OCI-LY1 (cell line): ENCODE results near the gene LMOD3.

ENCODE experiments used
- H2AFZ ChIP-seq: fragments of 200-600 bp; sonication (generic), shearing (Covaris generic); 2 replicates; pipeline ENCODE4 v1.6.0; 2014; ENCODE audit warnings: antibody characterized with exemption, mild to moderate bottlenecking, low read length
- H3F3A ChIP-seq: fragments of 200-600 bp; sonication (generic), shearing (Covaris generic); 2 replicates; pipeline ENCODE4 v1.6.0; 2014; ENCODE audit warnings: mild to moderate bottlenecking, antibody characterized with exemption, low read length, moderate library complexity; ENCODE audit not compliant: insufficient read depth
- H3K27ac ChIP-seq: fragments of 200-600 bp; sonication (generic); 2 replicates; pipeline ENCODE4 v1.5.1; 2014; ENCODE audit warnings: low read length, mixed run types, mild to moderate bottlenecking, low read depth; ENCODE audit not compliant: poor library complexity, severe bottlenecking
- H3K27me3 ChIP-seq: fragments of 200-600 bp; sonication (generic); 2 replicates; pipeline ENCODE4 v1.6.0; 2014; ENCODE audit warnings: antibody characterized with exemption, mild to moderate bottlenecking, low read length, moderate library complexity; ENCODE audit not compliant: insufficient read depth
- H3K36me3 ChIP-seq: fragments of 200-600 bp; sonication (generic); 2 replicates; pipeline ENCODE4 v1.6.1; 2014; ENCODE audit warnings: mild to moderate bottlenecking, antibody characterized with exemption, low read length, moderate library complexity, mixed read lengths; ENCODE audit not compliant: insufficient read depth
- H3K4me1 ChIP-seq: fragments of 200-600 bp; sonication (generic); 2 replicates; pipeline ENCODE4 v1.5.1; 2014; ENCODE audit warnings: mild to moderate bottlenecking, low read length, moderate library complexity; ENCODE audit not compliant: insufficient read depth, severe bottlenecking
- H3K4me2 ChIP-seq: fragments of 200-600 bp; sonication (generic), shearing (Covaris generic); 2 replicates; pipeline ENCODE4 v1.6.1; 2014; ENCODE audit warnings: low read length
- H3K4me3 ChIP-seq: fragments of 200-600 bp; sonication (generic); 2 replicates; pipeline ENCODE4 v1.5.1; 2014; ENCODE audit warnings: low read length, low read depth, mild to moderate bottlenecking, mixed read lengths; ENCODE audit not compliant: poor library complexity, severe bottlenecking
- H3K79me2 ChIP-seq: fragments of 200-600 bp; shearing (Covaris generic); 2 replicates; pipeline ENCODE4 v1.6.1; 2016; ENCODE audit warnings: mixed run types, low read length, mixed read lengths; ENCODE audit not compliant: insufficient read depth
- H3K9ac ChIP-seq: fragments of 200-600 bp; sonication (generic), shearing (Covaris generic); 2 replicates; pipeline ENCODE4 v1.6.1; 2014; ENCODE audit warnings: mild to moderate bottlenecking, low read length, mixed read lengths
- H3K9me2 ChIP-seq: fragments of 200-600 bp; sonication (generic), shearing (Covaris generic); 2 replicates; pipeline ENCODE4 v1.6.1; 2014; ENCODE audit warnings: low read depth, mild to moderate bottlenecking, low read length, mixed read lengths
- H3K9me3 ChIP-seq: fragments of 200-600 bp; shearing (Covaris generic); 2 replicates; pipeline ENCODE4 v1.6.1; 2014; ENCODE audit warnings: low read length, mixed read lengths
- H4K20me1 ChIP-seq: fragments of 200-600 bp; sonication (generic), shearing (Covaris generic); 2 replicates; pipeline ENCODE4 v1.6.0; 2016; ENCODE audit warnings: mild to moderate bottlenecking, low read length; ENCODE audit not compliant: insufficient read depth
- CTCF ChIP-seq: fragments of 200-600 bp; sonication (generic), shearing (Covaris generic); IDR thresholded peaks from 2 replicates; pipeline ENCODE4 v1.5.1; 2017; ENCODE audit warnings: mild to moderate bottlenecking, antibody characterized with exemption, low read length, moderate library complexity, mixed read lengths
- EZH2 ChIP-seq: fragments of 200-600 bp; sonication (generic), shearing (Covaris generic); IDR thresholded peaks from 2 replicates; pipeline ENCODE4 v1.8.0; 2017; ENCODE audit warnings: borderline replicate concordance, mixed run types, mild to moderate bottlenecking, antibody characterized with exemption, low read length, moderate library complexity, mixed read lengths

Gene LMOD3

GRCh38 chr3:69084326-69085167 is 37.8 kb downstream of the LMOD3 start, which contains the start of gene ARL6IP5:
Gene ARL6IP5, plus strand, starts transcription at chr3:69084937. Its CDS starts 111 bp downstream, at chr3:69085048.
- H3K27me3 ChIP-seq = no peaks in the 10 kb centered on the region
- peak within 1 kb of the TSS; percentile 25; the same call in 1 of the 2 replicates for H2AFZ ChIP-seq
- TF ChIP-seq CTCF = no peak
- TF ChIP-seq EZH2 = no peak
- H3K4me2 ChIP-seq = peak within 1 kb of the TSS; percentile 81
- 0 out of 2 replicates have a peak, but pooled peaks cover 8% of the 10 kb centered on the region for H3F3A ChIP-seq
- no peaks in the 10 kb centered on the region for H3K36me3 ChIP-seq
- peaks cover 4% of the 10 kb centered on the region for H3K79me2 ChIP-seq
- H4K20me1 ChIP-seq = no peaks in the 10 kb centered on the region
- peaks cover 75% of the 10 kb centered on the region for H3K4me1 ChIP-seq
- H3K9ac ChIP-seq = peak within 1 kb of the TSS; percentile 85
- peak within 1 kb of the TSS; percentile 93 for H3K4me3 ChIP-seq
- peak within 1 kb of the TSS; percentile 89 for H3K27ac ChIP-seq
- H3K9me2 ChIP-seq = no peaks in the 10 kb centered on the region
- no peaks in the 10 kb centered on the region for H3K9me3 ChIP-seq

GRCh38 chr3:69082805-69083204 is 39.6 kb downstream of the LMOD3 start:
- H3K9me3 ChIP-seq = no peaks in the 10 kb centered on the region
- H3K4me1 ChIP-seq = peaks cover 83% of the 10 kb centered on the region
- 0 out of 2 replicates have a peak, but pooled peaks cover 8% of the 10 kb centered on the region for H3F3A ChIP-seq
- H3K4me2 ChIP-seq = peak overlapping the region; percentile 51
- TF ChIP-seq EZH2 = no peak
- no peak for TF ChIP-seq CTCF
- H3K9me2 ChIP-seq = no peaks in the 10 kb centered on the region
- no peak overlapping the region for H2AFZ ChIP-seq
- no peaks in the 10 kb centered on the region for H4K20me1 ChIP-seq
- peak overlapping the region; percentile 19 for H3K4me3 ChIP-seq
- H3K79me2 ChIP-seq = peaks cover 21% of the 10 kb centered on the region
- H3K9ac ChIP-seq = peak overlapping the region; percentile 32; the same call in 1 of the 2 replicates
- peak overlapping the region; percentile 89 for H3K27ac ChIP-seq
- H3K27me3 ChIP-seq = no peaks in the 10 kb centered on the region
- no peaks in the 10 kb centered on the region; the same call in 1 of the 2 replicates for H3K36me3 ChIP-seq

- Histone ChIP-seq H3K36me3 (peaks cover 1% of the 10 kb centered on the region; the same call in 1 of the 2 replicates), H3K9ac (peak overlapping the region; percentile 20; the same call in 1 of the 2 replicates), H3F3A (0 out of 2 replicates have a peak, but pooled peaks cover 8% of the 10 kb centered on the region), H3K9me3 (no peaks in the 10 kb centered on the region), H3K4me3 (peak overlapping the region; percentile 19), H3K9me2 (no peaks in the 10 kb centered on the region), H3K4me1 (peaks cover 84% of the 10 kb centered on the region), H3K4me2 (peak overlapping the region; percentile 51), H2AFZ (no peak overlapping the region), H3K27me3 (no peaks in the 10 kb centered on the region), H4K20me1 (no peaks in the 10 kb centered on the region), H3K79me2 (peaks cover 26% of the 10 kb centered on the region), H3K27ac (peak overlapping the region; percentile 89)
- TF ChIP-seq CTCF = no peak
- no peak for TF ChIP-seq EZH2
Observed at GRCh38 chr3:69082361-69082760, 40.0 kb downstream of the LMOD3 start.
